Activated CD8-positive, alpha-beta memory T cell treated with anti-CD3 and anti-CD28 coated beads for 4 hours (primary cell): ENCODE data around the gene CECR2.

Source experiments
- DNase-seq, 2 donors: peaks; one replicate each; pipeline ENCODE4 v3.0.0-alpha.2; 2020; ENCODE audit warnings: low read depth in 2 of 2

The CECR2 gene

GRCh38 chr22:17368144-17368543 is 1.1 kb upstream of the CECR2 start:
- DNase-seq = no peak

- no peak for DNase-seq
Measured at GRCh38 chr22:17368554-17369438, 464 bp upstream of the CECR2 start.

GRCh38 chr22:17370026-17370765 is 936 bp downstream of the CECR2 start:
- DNase-seq = no peak

- no peak for DNase-seq
Measured at GRCh38 chr22:17370766-17371432, 1.6 kb downstream of the CECR2 start.

GRCh38 chr22:17371448-17371847 is 2.2 kb downstream of the CECR2 start:
- DNase-seq = no peak

GRCh38 chr22:17373855-17374254 is 4.6 kb downstream of the CECR2 start:
- DNase-seq = no peak

GRCh38 chr22:17375914-17376614 is 6.8 kb downstream of the CECR2 start:
- DNase-seq = no peak

- no peak for DNase-seq
Measured at GRCh38 chr22:17376950-17377349, 7.7 kb downstream of the CECR2 start.

- DNase-seq = no peak
Measured at GRCh38 chr22:17379944-17380343, 10.7 kb downstream of the CECR2 start.

- DNase-seq = no peak
Measured at GRCh38 chr22:17380359-17381087, 11.3 kb downstream of the CECR2 start.

GRCh38 chr22:17381192-17381913 is 12.1 kb downstream of the CECR2 start:
- no peak for DNase-seq

- DNase-seq = no peak
Measured at GRCh38 chr22:17384612-17385330, 15.5 kb downstream of the CECR2 start.

- no peak for DNase-seq
Measured at GRCh38 chr22:17387356-17387755, 18.1 kb downstream of the CECR2 start.

GRCh38 chr22:17388235-17388634 is 19.0 kb downstream of the CECR2 start:
- DNase-seq = no peak

GRCh38 chr22:17390087-17390486 is 20.8 kb downstream of the CECR2 start:
- no peak for DNase-seq

GRCh38 chr22:17396516-17396915 is 27.3 kb downstream of the CECR2 start:
- DNase-seq = no peak

- no peak for DNase-seq
Measured at GRCh38 chr22:17397756-17398547, 28.7 kb downstream of the CECR2 start.

GRCh38 chr22:17400305-17400704 is 31.0 kb downstream of the CECR2 start:
- no peak for DNase-seq

- DNase-seq = no peak
Measured at GRCh38 chr22:17401728-17402127, 32.5 kb downstream of the CECR2 start.
